ENCODE data around the gene ALDH1A1.

ALDH1A1 gene

GRCh38 chr9:72855890-72856523, 96.8 kb downstream of the ALDH1A1 start:
- DNase-seq (ENCODE audit: low spot score) = no peak

DNA sequence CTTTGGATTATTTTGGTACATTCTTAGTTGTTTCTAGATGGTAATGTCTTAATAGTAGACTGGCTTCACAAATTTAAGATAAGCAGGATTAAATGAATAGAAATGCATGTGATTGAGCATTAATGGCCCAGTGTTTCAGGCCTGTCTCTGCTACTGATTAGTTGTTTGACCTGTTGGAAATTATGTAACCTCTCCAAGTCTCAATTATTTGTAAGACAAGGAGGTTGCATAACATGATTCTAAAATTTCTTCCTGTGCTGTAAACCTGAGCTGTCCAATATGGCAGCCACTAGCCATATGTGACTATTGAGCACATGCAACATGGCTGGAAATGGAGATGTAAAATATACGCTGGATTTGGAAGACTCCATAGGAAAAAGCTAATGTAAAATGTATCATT, 97.5 kb downstream of the ALDH1A1 start:
- DNase-seq (ENCODE audit: low spot score) = no peak
